Activated CD4-positive, alpha-beta T cell treated with anti-CD3 and anti-CD28 coated beads, Interleukin-2, amount 10 ng/mL, durations not matched to agents 7 days and 5 days (primary cell): ENCODE data around the gene FOXE3. TPM values are rescaled to one million over a fixed set of nuclear protein-coding genes. Genes with fewer than 3 reads are reported as not detected.
"Not testable (repeated sequence)": the region's sequence is repeated elsewhere in the genome, so short reads cannot be mapped to it uniquely, and the experiment has no call there.

Source experiments
- CTCF ChIA-PET: fragments of 350-600 bp; sonication (Branson Sonifier 250); formaldehyde crosslinking; loops from one replicate; lab custom pipeline; 2021; ENCODE audit warnings: antibody characterized with exemption; lab: Charles Lee
- POLR2A ChIA-PET: fragments of 350-600 bp; sonication (Branson Sonifier 250); formaldehyde crosslinking; loops from one replicate; lab custom pipeline; 2021; ENCODE audit warnings: antibody characterized with exemption; lab: Charles Lee
- DNase-seq: peaks from one replicate; pipeline ENCODE4 v3.0.0-alpha.2; 2020
- H3K27ac Mint-ChIP-seq: one replicate; pipeline ENCODE4 v1.8.0; 2021; ENCODE audit warnings: mild to moderate bottlenecking, moderate library complexity, mixed read lengths
- H3K27me3 Mint-ChIP-seq: one replicate; pipeline ENCODE4 v1.8.0; 2021; ENCODE audit warnings: mixed read lengths
- H3K36me3 Mint-ChIP-seq: one replicate; pipeline ENCODE4 v1.8.0; 2021; ENCODE audit warnings: low read depth, mixed read lengths
- H3K4me1 Mint-ChIP-seq: one replicate; pipeline ENCODE4 v1.8.0; 2021; ENCODE audit warnings: mixed read lengths
- H3K4me3 Mint-ChIP-seq: one replicate; pipeline ENCODE4 v1.8.0; 2021; ENCODE audit warnings: mild to moderate bottlenecking, moderate library complexity, mixed read lengths
- H3K9me3 Mint-ChIP-seq: one replicate; pipeline ENCODE4 v1.8.0; 2021; ENCODE audit warnings: mixed read lengths
- total RNA-seq, 2 experiments: library from RNA; stranded (reverse); gene quantifications; one replicate each; pipeline ENCODE4 v1.2.3, GENCODE V29; 2021

The FOXE3 gene
- total RNA-seq, 2 experiments from 2014 or later, result not detected

GRCh38 chr1:47445823-47446550, 29.9 kb downstream of the FOXE3 start:
- H3K4me1 Mint-ChIP-seq, result peaks cover 18% of the 10 kb centered on the region
- peak overlapping the region; percentile 22 for H3K4me3 Mint-ChIP-seq
- no peak for DNase-seq
- no peaks in the 10 kb centered on the region for H3K9me3 Mint-ChIP-seq
- H3K27ac Mint-ChIP-seq, result no peak overlapping the region
- POLR2A ChIA-PET, result no interaction called here
- H3K27me3 Mint-ChIP-seq, result peaks cover 29% of the 10 kb centered on the region
- CTCF ChIA-PET, result interaction anchor here (0.8 to 1.3 kb wide), 2 partner anchors 9 to 14 kb away, joined by 3 to 5 read pairs; no protein-coding TSS in a partner anchor
- H3K36me3 Mint-ChIP-seq, result no peaks in the 10 kb centered on the region

GRCh38 chr1:47448462-47449222, 32.6 kb downstream of the FOXE3 start:
- Mint-ChIP-seq H3K27ac (no peak overlapping the region), H3K36me3 (no peaks in the 10 kb centered on the region), H3K4me3 (no peak overlapping the region), H3K9me3 (no peaks in the 10 kb centered on the region), H3K27me3 (peaks cover 40% of the 10 kb centered on the region), H3K4me1 (peaks cover 15% of the 10 kb centered on the region)
- no peak for DNase-seq
- POLR2A ChIA-PET, result no interaction called here
- CTCF ChIA-PET, result interaction anchor here (1.8 to 4.1 kb wide), 2 partner anchors 7 to 11 kb away, joined by 8 to 32 read pairs; partner anchors contain the start of gene FOXD2

GRCh38 chr1:47449822-47450552, 33.9 kb downstream of the FOXE3 start:
- H3K27ac Mint-ChIP-seq, result no peak overlapping the region
- peaks cover 6% of the 10 kb centered on the region for H3K4me1 Mint-ChIP-seq
- DNase-seq, result no peak
- ChIA-PET CTCF (interaction anchor here (1.0 to 4.1 kb wide), 4 partner anchors 9 to 260 kb away, joined by 3 to 32 read pairs (median 6); partner anchors contain the start of gene FOXD2), POLR2A (no interaction called here)
- H3K27me3 Mint-ChIP-seq, result peaks cover 40% of the 10 kb centered on the region
- H3K9me3 Mint-ChIP-seq, result no peaks in the 10 kb centered on the region
- no peaks in the 10 kb centered on the region for H3K36me3 Mint-ChIP-seq
- H3K4me3 Mint-ChIP-seq, result no peak overlapping the region

- peaks cover 2% of the 10 kb centered on the region for H3K4me1 Mint-ChIP-seq
- CTCF ChIA-PET, result interaction anchor here (1.0 to 4.1 kb wide), 4 partner anchors 9 to 259 kb away, joined by 3 to 32 read pairs (median 6); partner anchors contain the start of gene FOXD2
- no peak overlapping the region for H3K27ac Mint-ChIP-seq
- no peak for DNase-seq
- H3K36me3 Mint-ChIP-seq, result no peaks in the 10 kb centered on the region
- POLR2A ChIA-PET, result no interaction called here
- H3K27me3 Mint-ChIP-seq, result peaks cover 40% of the 10 kb centered on the region
- H3K4me3 Mint-ChIP-seq, result no peak overlapping the region
- H3K9me3 Mint-ChIP-seq, result no peaks in the 10 kb centered on the region
Measured at GRCh38 chr1:47450606-47451005, 34.5 kb downstream of the FOXE3 start.

GRCh38 chr1:47452426-47452825, 36.3 kb downstream of the FOXE3 start:
- Mint-ChIP-seq H3K27ac (no peak overlapping the region), H3K4me1 (no peaks in the 10 kb centered on the region), H3K27me3 (peaks cover 41% of the 10 kb centered on the region), H3K36me3 (no peaks in the 10 kb centered on the region), H3K9me3 (no peaks in the 10 kb centered on the region), H3K4me3 (no peak overlapping the region)
- ChIA-PET CTCF (interaction anchor here (1.4 to 2.1 kb wide), 2 partner anchors 11 to 14 kb away, joined by 3 to 11 read pairs; partner anchors contain the start of gene FOXD2), POLR2A (no interaction called here)
- DNase-seq, result no peak

GRCh38 chr1:47453910-47454309, 37.8 kb downstream of the FOXE3 start:
- H3K4me1 Mint-ChIP-seq, H3K9me3 Mint-ChIP-seq, H3K4me3 Mint-ChIP-seq, DNase-seq, POLR2A ChIA-PET, H3K27ac Mint-ChIP-seq, H3K36me3 Mint-ChIP-seq: not testable (repeated sequence)
- peaks cover 37% of the 10 kb centered on the region for H3K27me3 Mint-ChIP-seq
- CTCF ChIA-PET, result interaction anchor here (2.1 kb wide), 1 partner anchor 16 kb away, joined by 11 read pairs; the partner anchor contains the start of gene FOXD2

- DNase-seq, result no peak
- H3K27me3 Mint-ChIP-seq, result peaks cover 38% of the 10 kb centered on the region
- CTCF ChIA-PET, result no interaction called here
- POLR2A ChIA-PET, result no interaction called here
- no peaks in the 10 kb centered on the region for H3K4me1 Mint-ChIP-seq
- no peaks in the 10 kb centered on the region for H3K36me3 Mint-ChIP-seq
- no peaks in the 10 kb centered on the region for H3K9me3 Mint-ChIP-seq
- H3K27ac Mint-ChIP-seq, result no peak overlapping the region
- no peak overlapping the region for H3K4me3 Mint-ChIP-seq
Measured at GRCh38 chr1:47456250-47456649, 40.2 kb downstream of the FOXE3 start.

- CTCF ChIA-PET, H3K9me3 Mint-ChIP-seq, DNase-seq, H3K4me3 Mint-ChIP-seq, POLR2A ChIA-PET, H3K36me3 Mint-ChIP-seq, H3K4me1 Mint-ChIP-seq, H3K27ac Mint-ChIP-seq: not testable (repeated sequence)
- peaks cover 42% of the 10 kb centered on the region for H3K27me3 Mint-ChIP-seq
Measured at GRCh38 chr1:47457547-47457946, 41.5 kb downstream of the FOXE3 start.

- Mint-ChIP-seq H3K9me3 (no peaks in the 10 kb centered on the region), H3K4me3 (no peak overlapping the region), H3K27ac (no peak overlapping the region), H3K36me3 (no peaks in the 10 kb centered on the region), H3K27me3 (peaks cover 49% of the 10 kb centered on the region), H3K4me1 (no peaks in the 10 kb centered on the region)
- CTCF ChIA-PET, result interaction anchor here (1.1 kb wide), 1 partner anchor 22 kb away, joined by 3 read pairs; no protein-coding TSS in a partner anchor
- no peak for DNase-seq
- POLR2A ChIA-PET, result no interaction called here
Measured at GRCh38 chr1:47459253-47459788, 43.2 kb downstream of the FOXE3 start.

GRCh38 chr1:47460040-47460439, 44.0 kb downstream of the FOXE3 start:
- POLR2A ChIA-PET, result no interaction called here
- DNase-seq, result no peak
- H3K27ac Mint-ChIP-seq, result no peak overlapping the region
- H3K4me3 Mint-ChIP-seq, result no peak overlapping the region
- CTCF ChIA-PET, result interaction anchor here (0.9 kb wide), 1 partner anchor 23 kb away, joined by 3 read pairs; no protein-coding TSS in a partner anchor
- no peaks in the 10 kb centered on the region for H3K36me3 Mint-ChIP-seq
- H3K9me3 Mint-ChIP-seq, result no peaks in the 10 kb centered on the region
- peaks cover 49% of the 10 kb centered on the region for H3K27me3 Mint-ChIP-seq
- H3K4me1 Mint-ChIP-seq, result no peaks in the 10 kb centered on the region

- no peak for DNase-seq
- Mint-ChIP-seq H3K27ac (no peak overlapping the region), H3K4me1 (no peaks in the 10 kb centered on the region), H3K36me3 (no peaks in the 10 kb centered on the region), H3K4me3 (no peak overlapping the region), H3K27me3 (peaks cover 49% of the 10 kb centered on the region), H3K9me3 (no peaks in the 10 kb centered on the region)
- ChIA-PET CTCF (interaction anchor here (0.9 to 1.7 kb wide), 2 partner anchors 23 kb away, joined by 3 to 6 read pairs; partner anchors contain the start of gene FOXD2), POLR2A (no interaction called here)
Measured at GRCh38 chr1:47460456-47460855, 44.4 kb downstream of the FOXE3 start.

- H3K36me3 Mint-ChIP-seq, result no peaks in the 10 kb centered on the region
- no peaks in the 10 kb centered on the region for H3K9me3 Mint-ChIP-seq
- no peaks in the 10 kb centered on the region for H3K4me1 Mint-ChIP-seq
- no peak overlapping the region for H3K4me3 Mint-ChIP-seq
- H3K27me3 Mint-ChIP-seq, result peaks cover 25% of the 10 kb centered on the region
- CTCF ChIA-PET, result interaction anchor here (1.4 kb wide), 1 partner anchor 162 kb away, joined by 3 read pairs; no protein-coding TSS in a partner anchor
- no peak for DNase-seq
- POLR2A ChIA-PET, result no interaction called here
- no peak overlapping the region for H3K27ac Mint-ChIP-seq
Measured at GRCh38 chr1:47465605-47466004, 49.5 kb downstream of the FOXE3 start.
